Left lobe of liver (tissue), 2 donors: ENCODE measurements around the gene TOM1. TPM values are rescaled to one million over a fixed set of nuclear protein-coding genes. Genes with fewer than 3 reads are reported as not detected.

Experiments
- ATAC-seq: fragments of 200-7000 bp; cut with Tn5 transposase; one replicate; pipeline ENCODE4 v1.9.1; 2020; ENCODE audit warnings: mild to moderate bottlenecking, moderate library complexity
- DNase-seq: peaks from one replicate; pipeline ENCODE4 v3.0.0-alpha.2; 2020; ENCODE audit warnings: low spot score
- total RNA-seq: library from RNA; stranded (reverse); gene quantifications from one replicate; pipeline ENCODE4 v1.2.1, GENCODE V29; 2021
- donor health status: DM: no; HTN: no; CAD: no; lungs with moderate emphysema.
- donor health status: DM: no; HTN: yes; CAD: no.

Gene TOM1
- total RNA-seq, 1 donor from 2014 or later = 49.1 TPM

DNA sequence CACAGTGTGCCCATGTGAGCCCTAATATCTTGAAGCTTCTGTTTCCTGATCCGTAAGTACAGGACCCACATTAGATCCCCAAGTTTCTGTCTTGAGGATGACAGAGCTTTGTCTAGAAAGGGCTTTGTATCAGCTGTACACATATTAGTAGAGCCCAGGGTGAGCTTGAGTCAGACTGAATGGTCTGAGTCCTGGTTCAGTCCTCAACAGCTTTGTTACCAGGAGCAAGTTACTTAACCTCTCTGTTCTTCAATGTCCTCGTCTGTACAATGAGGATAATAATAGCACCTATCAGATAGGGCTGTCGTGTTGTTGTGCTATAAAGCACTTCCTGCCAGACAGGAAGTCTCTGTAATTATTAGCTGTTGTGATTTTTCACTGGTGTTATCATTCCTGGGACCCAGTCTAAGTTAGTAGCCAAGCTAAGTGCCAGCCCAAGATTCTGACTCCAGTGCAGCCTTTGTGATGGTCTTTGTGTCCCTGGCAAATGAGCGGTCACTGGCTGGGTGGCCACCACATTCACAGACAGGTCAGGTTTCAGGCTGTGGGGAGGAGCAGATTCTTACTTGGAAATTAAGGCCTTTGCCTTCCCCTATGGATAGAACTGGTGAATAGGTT is 6.8 kb downstream of the TOM1 start:
- DNase-seq (no peak), ATAC-seq (no peak)

DNA sequence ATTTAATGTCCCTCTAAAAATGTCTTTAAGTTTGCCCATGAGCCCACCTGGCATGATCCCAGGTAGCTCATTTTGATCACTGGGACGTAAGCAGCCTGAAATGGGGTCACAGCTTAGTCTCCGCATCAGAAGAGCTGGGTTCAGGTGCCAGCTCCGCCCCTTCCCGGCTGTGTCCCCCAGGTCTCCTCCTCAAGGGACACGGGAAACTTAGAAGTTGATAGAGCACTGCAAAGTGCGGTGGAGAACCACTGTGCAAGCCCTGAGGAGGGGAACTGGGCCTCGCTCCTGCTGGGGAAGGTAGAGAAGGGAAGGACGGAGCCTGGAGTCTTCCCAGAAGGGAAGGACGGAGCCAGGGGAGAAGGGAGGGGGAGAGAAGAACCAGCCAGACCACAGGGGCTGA is 7.7 kb downstream of the TOM1 start:
- ATAC-seq = no peak
- no peak for DNase-seq

DNA sequence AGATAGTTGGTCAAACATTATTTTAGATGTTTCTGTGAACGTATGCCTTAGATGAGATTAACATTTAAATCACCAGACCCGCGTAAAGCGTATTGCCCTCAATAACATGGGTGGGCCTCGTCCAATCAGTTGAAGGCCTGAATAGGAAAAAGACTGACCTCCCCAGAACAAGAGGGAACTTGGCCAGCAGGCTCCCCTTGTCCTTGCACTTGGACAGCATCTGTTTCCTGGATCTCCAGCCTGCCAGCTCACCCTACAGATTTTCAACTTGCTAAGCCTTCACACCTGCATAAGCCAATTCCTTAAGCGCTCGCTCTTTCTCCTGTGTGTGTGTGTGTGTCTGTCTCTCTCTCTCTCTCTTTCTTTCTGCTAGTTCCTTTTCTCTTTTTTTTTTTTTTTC is 8.2 kb downstream of the TOM1 start:
- DNase-seq = no peak

DNA sequence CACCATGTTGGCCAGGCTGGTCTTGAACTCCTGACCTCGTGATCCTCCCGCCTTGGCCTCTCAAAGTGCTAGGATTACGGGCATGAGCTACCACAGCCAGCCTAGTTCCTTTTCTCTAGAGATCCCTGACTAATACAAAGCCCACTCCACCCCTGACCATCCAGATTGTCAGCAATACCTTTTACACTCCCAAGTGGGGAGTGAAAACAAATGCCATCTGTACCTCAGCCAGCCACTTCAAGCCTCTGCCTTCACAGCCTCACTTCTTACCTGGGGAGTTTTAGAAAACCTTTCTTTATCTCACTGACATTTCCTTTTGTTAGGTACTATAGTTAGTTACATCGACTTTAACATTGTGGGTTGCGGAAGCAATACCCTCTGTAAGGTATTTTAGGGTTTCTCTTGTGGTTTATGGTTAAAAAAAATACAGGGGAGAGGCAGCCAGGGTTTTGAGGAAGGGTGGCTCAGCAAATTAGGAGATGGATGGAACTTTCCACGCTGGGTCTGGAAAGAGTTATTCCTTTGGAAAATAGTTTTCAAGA is 8.9 kb downstream of the TOM1 start:
- no peak for ATAC-seq

More for the DNA sequence above, 8.2 kb downstream of the TOM1 start:
- ATAC-seq = no peak

DNA sequence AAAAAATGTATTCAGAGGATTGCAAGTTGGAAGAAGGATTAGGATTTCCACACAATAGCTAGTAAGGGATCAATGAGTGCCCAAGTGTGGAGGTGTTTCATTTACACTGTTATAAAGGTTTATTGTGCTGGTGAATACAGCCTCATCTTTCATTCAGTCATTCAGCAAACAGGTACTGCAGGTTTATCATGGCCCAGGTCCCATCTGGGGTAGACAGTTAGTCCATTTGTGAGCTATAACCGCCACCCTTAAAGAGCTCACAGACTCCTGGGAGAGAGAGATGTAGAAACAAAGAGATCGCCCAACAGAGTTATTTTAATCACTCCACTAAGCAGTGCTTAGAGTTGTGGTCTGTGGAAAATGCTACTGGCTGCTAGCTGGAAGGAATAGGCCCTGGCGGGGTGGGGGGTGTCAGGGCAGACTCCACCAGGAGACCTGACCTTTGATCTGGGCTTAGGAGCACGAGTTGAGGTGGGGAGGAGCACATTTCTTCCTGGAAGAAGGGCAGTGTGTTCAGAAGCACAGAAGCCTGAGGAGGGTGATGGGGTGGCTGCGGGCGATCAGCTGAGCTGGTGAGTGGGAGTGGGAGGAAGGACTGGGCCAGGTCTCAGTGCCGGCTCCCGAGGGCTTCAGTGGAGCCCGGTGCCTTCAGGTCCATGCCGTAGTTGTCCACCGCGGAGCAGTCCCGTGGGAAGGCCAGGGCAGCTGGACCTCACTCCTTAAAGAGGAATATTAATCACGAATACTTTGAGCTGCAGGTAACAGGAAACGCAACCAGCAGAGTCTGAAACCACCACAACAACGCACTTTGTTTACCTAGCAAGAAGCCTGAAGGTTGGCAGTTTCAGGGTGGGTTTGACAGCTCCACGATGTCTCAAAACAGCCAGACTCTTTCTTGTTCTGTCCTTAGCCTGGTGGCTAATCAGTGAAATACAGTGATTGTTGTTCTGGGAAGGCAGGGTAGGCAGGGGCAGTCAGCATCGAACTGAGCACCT is 11.2 kb downstream of the TOM1 start:
- ATAC-seq (no peak), DNase-seq (peak; percentile 47)

More for the DNA sequence above, 8.9 kb downstream of the TOM1 start:
- DNase-seq = no peak

DNA sequence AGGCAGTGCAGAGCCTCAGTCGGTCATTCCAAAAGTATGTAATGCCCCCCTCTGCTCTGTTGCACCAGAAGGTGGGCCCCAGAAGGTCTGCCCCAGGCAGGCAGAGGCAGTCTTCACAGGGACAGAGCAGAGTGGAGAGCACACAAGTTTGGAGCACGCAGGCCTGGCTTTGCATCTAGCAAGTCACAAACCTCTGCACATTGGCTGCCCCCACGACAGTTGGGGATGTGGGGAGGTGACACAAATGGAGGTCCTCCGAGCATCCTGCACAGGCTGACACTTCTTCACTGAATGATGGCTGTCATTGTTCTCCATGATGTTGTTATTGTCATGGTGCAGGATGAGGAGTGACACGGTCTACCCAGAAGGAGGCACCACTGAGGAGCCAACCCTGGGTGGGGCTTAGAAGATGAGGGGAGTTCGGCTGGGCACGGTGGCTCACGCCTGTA is 11.9 kb downstream of the TOM1 start:
- DNase-seq = peak; percentile 38
- ATAC-seq = no peak

DNA sequence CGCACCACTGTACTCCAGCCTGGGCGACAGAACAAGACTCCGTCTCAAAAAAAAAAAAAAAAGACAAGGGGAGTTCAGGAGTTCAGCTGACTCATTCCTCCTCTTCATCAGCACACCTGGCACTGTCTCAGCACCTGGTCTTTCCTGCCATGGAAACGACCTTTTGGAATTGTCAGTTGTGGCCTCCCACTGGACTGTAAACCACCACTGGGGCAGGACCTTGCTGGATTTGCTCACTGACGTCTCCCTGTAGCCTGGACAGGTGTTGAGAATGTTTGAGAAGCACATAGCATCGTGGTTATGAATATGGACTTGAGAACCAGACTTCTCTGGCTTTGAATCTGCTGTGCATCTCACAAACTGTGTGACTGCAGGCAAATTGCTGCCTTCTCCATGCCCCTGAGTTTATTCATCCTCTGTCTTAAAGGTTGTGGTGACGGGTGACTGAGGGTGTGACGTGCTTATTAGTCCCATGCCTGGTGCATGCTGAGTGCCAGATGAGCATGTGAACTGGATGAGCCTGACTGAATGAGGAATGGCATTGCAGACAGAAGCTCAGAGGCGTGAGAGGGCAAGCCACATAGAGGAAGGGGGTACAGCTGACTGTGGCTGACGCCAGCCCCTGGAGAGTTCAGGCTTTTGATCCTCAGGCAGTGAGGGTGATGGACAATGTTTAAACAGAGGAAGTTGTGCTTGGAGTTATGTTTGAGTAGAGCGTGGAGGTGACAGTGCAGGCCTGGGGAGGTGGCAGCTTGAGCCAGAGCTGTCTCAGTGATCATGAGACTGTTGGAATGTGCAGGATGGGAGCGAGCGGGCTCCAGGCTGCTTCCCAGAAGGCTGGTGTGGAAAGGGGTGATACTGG is 12.7 kb downstream of the TOM1 start:
- DNase-seq = peak; percentile 88
- ATAC-seq = peak; percentile 72

DNA sequence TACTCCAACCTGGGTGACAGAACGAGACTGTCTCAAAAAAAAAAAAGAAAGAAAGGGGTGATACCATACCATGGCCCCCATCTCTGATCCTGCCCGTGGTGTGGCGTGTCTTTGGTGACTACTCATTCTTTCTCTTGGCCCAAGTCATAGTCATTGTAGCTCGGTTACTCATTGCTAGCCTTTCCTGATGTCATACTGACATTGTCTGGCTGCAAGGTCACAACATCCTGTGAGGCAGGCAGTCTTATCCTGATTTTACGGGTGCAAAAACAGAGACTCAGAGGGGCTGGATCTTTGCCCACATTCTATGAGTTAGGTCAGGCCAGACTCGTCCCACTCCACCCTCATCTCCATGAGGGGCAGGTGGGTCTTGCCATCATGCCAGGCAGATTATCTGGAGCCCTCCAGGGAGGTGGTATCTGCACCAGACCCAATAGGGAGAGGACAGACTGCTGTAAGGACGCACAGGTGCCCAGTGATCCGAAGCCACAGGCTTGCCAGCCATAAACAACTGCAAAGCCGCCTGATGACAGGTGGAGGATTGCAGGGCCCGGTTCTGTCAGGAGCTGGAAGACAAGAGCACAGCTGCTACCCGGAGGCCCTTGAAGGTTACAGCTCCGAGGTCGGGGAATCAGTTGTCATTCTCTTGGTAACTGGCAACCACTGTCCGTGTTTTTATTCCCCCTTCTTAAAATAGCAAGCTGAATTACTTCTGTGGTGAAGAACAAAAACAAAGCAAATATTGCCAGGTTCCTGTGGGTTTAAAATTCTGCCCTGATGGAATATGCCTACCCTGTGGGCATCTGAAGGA is 13.8 kb downstream of the TOM1 start:
- DNase-seq (peak; percentile 43), ATAC-seq (no peak)

DNA sequence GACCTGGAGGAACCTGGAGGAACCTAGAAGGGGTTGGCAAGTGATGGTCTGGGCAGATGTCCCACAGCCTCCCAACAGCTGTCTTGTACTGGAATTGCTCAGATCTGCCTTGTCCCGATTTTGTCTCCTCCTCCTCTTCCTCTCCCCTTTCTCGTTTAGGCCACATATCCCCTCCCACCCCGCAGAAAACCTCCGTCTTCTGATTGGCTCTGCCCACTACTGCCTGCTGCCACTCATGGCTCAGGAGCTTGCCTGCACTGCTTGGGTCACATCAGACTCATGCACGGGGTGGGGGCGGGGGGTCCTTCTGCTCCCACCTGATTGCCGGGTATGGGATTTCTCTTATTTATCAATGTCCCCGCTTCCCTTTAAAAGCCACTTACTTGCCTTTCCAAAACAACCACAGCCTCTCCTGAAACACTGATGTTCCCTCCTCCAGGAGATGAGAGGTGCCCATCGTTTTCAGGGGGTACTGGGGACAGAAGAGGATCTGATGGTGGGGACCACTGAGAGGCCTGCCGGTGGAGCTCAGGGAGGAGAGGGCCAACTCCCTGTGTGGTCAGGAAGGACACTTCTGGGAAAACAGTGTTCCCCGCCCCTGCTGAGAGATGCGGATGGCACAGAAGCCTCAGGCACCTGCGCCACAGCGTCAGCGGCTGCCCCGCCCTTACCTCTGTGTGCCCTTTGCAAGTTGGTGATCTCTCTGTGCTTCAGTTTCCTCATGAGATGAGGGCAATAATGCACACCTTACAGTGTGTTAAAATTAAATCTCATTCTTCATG is 14.7 kb downstream of the TOM1 start:
- DNase-seq (peak; percentile 33), ATAC-seq (no peak)

DNA sequence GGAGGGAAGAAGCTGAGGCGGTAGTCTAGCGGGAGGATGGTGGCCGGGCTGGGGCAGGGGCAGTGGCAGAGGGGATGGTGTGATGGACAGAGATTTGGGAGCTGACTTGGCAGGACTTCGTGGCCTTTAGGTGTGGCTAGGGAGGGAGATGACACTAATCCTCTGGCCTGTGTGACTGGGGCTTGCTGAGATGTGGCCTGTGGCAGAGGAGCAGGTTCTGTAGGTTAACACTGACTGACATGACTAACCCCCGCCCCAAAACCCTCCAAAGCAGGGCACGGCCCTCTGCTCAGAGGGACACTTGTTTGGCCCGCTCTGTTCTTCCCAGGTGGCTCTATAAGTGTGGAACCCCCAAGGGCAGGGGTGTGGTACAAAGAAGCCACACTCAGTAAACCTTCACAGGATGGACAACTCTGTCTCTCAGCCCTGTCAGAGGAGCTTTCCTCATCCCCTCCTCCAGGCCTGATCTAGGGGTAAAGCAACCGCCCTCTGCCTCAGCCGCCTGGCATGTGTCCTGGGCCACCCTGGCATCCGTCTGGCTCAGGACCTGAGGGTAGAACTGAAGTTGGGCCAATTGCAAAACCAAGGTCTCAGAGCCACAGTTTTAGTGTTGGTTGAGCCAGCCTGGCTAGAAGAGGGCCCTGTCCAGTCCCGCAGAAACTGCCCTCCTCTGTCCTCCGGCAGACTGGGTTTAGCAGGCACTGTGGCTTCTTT is 15.6 kb downstream of the TOM1 start:
- peak; percentile 76 for ATAC-seq
- DNase-seq = peak; percentile 89

DNA sequence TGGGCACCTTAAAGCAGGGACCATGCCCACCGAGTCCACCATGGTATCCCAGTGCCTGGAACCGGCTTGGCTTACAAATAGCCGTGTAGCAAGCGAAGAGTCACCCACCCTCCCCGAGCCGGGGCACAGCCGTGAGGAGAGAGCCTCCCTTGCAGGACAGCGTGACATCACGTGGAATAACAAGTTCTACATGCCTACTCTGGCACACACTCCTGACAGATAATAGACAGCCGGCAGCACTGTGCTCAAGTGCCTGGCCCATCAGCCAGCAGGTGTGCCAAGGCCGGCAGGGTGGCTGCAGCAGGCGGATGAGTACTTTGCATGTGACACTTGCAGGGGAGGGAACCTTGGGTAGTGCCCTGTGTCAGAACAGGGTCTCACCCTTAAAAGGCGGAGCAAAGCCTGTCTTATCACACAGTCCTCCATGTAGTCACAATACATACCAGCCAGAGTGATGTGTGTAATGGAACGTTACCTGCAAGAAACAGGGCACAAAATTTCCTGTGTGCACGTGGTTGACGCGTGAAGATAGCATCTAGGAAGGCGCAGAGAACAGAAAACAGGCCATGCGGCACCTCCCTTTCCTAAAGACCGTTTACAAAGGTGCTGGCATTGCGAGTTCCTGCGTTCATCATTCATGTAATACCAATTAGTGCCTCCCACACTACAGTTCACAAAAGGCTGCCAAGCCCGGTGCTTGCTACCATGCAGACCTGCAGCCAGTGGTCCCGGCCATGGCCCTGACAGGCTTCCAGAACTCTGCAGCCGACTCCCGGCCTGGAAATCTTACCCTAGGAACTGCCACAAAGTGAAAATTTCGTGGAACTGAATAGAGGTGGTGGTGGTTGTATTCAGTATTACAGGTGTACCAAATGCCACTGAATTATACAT is 16.4 kb downstream of the TOM1 start:
- ATAC-seq (peak; percentile 61), DNase-seq (peak; percentile 67)

DNA sequence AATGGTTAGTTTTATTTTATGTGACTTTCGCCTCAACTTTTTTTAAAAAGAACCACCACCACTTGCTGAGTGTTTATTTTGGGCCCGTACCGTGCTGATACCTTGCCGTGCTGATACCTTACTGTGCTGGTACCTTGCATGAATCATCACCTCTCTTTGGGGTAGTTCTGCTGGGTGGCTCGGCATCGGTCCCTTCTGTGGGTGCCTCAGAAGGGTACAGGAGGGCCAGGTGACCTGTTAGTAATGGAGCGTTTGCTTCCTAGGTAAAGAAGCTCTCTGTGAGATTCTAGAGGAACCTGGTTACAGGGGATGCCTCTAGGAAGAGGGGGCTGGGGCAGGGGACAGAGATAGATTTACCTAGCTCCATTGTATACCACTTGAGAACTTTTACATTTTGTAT is 17.1 kb downstream of the TOM1 start:
- DNase-seq = no peak
- ATAC-seq = no peak

DNA sequence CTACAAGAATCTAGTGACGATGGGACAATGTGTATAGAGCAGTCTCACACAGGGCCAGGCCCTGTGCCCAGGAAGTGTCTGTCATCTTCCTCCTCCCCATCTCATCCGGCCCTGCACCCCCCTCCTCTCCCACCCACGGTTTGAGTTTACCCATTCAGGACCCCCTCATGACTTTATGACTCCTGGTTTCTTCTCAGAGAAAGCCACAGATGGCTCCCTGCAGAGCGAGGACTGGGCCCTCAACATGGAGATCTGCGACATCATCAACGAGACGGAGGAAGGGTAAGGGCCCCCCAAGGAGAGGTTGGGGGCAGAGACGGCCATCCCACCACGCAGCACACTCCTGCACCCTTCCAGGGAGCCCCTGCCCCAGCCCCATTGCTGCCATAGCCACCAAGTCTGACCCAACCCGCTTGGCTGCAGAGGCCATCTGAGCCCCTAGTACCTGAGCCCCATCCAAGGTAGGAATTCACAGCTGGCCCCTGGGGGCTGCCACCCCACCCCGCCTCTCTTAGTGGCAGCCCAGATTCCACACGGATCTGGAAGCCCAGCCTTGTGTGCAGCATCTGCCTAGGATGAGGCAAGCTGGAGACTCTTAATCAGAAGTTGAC is 18.1 kb downstream of the TOM1 start:
- DNase-seq = no peak
- ATAC-seq = no peak

DNA sequence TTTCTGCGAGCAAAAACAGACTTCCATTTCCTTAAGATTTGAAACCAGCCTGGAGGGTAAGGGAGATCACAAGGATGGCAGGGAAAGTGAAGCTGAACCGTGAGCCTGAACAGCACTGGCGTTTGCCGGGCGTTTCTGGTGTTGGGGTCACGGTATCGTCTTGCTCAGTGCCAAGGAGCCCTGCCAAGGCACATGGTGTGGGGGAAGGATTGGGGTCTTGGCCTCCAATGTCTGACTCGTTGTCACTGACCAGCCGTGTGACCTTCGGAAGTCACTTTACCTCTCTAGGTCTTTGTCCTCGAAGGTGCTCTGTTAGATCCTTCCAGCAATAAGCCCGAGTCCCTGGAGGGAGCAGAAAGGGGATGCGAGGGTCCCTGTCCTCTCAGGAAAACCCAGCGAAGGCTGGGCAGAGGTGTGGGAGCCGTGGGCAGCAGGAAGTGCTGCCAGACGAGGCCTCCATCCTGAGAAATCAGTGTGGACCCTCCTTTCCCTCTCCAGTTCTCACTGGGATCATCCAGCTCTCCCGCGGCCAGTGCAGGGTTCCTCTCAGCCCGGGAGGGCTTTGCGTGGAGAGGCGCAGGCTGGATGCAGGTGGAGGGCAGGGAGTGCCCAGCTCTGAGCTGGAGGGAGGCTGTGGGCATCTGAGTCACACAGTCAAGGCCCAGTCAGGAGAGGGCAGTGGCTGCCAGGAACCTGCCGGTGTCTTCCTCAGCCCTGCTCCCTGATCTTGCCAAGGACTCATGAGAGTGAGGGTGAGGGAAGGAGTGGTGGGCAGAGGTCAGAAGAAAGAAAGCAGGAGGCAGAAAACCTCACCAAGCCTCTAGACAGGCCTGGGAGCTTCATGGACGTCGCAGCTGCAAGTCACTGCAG is 18.9 kb downstream of the TOM1 start:
- no peak for DNase-seq

DNA sequence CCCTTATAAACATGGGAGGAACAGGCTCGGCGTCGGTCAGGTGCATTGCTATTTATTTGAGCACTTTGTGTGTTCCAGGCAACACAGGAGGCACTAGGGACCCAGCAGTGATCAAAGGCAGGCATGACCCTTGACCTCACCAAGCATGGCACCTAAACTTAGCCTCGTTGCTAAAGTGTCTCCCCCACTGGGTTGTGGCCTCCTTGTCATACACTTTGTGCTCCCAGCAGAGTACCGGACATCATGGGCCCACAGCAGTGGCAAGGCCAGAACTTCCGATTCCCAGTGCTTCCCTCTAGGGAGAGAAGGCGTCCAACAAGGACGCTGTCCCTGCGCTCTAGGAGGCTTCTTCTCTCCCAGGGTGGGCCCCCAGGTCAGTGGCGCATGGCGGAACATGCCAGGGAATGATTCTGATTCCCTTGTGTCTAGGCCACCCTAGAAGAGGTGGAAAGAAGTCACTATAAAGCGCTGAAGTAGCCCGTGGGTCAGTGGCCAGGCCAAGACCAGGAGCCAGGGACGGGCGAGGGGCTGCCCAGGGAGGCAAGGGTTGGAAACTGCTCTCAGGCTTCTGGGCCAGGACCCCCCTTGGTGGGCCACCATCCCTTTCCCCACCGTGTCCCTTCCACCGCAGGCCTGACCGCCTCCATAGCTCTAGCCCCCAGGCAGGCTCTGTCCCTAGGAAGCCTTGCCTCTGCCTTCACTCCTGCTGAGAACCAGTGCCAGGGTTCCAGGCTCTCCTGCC is 19.7 kb downstream of the TOM1 start:
- DNase-seq (no peak), ATAC-seq (no peak)

More for the DNA sequence above, 18.9 kb downstream of the TOM1 start:
- ATAC-seq = no peak
